GM21529 (cell line): Measurements from ENCODE around the gene SLC35E3.
"Not testable (repeated sequence)": the region's sequence is repeated elsewhere in the genome, so short reads cannot be mapped to it uniquely, and the experiment has no call there.

ENCODE experiments used
- ATAC-seq: cut with Tn5 transposase; IDR thresholded peaks from one replicate; pipeline ENCODE4 v1.9.1; 2021; ENCODE audit not compliant: unreplicated experiment

SLC35E3 gene

DNA sequence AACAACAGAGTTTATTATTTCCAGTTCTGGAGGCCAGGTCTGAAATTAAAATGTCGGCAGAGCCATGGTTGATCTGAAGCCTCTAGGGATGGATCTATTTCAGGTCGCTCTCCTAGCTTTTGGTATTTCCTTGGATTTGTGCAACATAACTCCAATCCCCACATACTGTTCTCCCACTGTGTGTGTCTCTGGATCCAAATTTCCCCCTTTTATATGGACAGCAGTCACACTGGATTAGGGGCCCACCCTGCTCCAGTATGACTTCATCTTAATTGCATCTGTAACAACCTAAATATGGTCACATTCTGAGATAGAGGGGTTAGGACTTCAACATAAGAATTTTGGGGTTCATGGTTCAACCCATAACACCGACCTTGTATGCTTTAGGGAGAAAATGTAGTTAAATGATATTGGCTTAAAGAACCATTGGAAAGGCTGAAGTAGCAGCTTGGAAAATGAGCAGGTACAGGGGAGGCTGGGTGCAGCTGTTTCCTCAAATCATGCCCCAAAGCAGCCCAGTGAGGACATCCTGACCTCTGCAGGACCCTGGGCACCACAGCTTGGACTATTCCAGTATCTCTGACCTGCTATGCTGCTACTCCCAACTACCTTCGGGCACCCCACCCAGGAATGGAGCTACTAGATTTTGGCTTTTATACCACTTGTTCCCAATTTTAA lies 48.1 kb downstream of the SLC35E3 start:
- no peak for ATAC-seq

DNA sequence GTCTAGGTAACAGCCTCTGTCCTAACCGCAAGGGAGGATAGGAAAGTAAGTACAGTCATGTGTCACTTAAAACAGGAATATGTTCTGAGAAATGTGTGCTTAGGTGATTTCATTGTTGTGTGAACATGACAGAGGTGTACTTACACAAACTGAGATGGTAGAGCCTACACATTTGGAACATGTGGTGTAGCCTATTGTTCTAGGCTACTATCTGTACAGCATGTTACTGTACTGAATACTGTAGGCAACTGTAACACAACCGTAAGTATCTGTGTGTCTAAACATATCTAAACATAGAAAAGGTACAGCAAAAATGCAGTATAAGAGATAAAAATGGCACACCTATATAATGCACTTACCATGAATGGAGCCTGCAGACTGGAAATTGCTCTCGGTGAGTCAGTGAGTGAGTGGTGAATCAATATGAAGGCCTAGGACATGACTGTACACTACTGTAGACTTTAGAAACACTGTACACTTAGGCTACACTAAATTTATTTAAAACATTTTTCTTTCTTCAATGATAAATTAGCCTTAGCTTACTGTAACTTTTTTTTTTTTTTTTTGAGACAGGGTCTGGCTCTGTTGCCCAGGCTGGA lies 48.8 kb downstream of the SLC35E3 start:
- ATAC-seq: no peak

DNA sequence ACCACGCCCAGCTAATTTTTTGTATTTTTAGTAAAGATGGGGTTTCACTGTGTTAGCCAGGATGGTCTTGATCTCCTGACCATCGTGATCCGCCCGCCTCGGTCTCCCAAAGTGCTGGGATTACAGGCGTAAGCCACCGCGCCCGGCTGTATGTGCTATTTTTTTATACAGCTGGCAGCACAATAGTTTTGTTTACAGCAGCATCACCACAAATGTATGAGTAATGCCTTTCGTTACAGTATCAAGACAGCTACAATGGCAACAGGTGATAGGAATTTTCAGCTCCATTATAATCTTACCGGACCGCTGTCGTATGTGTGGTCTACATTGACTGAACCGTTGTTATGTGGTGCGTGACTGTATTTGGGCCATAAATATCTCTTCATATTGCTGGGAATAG lies 50.4 kb downstream of the SLC35E3 start:
- ATAC-seq: no peak

- ATAC-seq: no peak
Measured at GRCh38 chr12:68798882-68799234, 52.9 kb downstream of the SLC35E3 start.

GRCh38 chr12:68800294-68800693 lies 54.3 kb downstream of the SLC35E3 start:
- no peak for ATAC-seq

- not testable (repeated sequence) for ATAC-seq
Measured at GRCh38 chr12:68801124-68801523, 55.1 kb downstream of the SLC35E3 start.

GRCh38 chr12:68802372-68802745 lies 56.4 kb downstream of the SLC35E3 start:
- ATAC-seq: peak; percentile 20

GRCh38 chr12:68802911-68803651 lies 57.1 kb downstream of the SLC35E3 start:
- ATAC-seq: not testable (repeated sequence)

DNA sequence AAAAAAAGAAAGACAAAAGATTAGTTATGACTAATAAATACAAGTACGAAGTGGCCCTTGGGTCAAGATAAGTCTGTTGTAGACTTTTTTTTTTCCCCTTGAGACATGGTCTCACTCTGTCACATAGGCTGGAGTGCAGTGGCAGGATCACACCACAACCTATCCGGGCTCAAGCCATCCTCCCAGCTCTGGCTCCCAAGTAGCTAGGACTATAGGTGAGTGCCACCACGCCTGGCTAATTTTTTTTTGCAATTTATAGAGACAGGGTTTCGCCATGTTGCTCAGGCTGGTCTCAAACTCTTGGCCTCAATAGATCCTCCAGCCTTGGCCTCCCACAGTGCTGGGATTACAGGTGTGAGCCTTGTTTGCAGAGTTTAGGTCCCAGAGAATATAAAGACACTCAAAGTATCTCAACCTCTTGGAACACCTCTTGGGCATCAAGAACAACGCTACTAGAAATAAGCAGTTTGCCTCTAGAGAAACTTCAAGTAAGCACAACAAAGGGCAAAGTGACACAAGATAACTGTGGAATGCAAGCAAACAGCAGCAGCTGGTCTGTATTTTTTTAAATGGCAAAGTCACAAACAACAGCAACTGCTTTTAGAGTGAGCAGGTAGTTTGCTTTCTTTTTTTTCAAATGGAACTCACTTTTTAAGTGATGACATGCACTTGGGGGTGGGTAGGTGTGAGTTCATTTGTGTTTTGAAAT lies 58.1 kb downstream of the SLC35E3 start:
- no peak for ATAC-seq

GRCh38 chr12:68804657-68805591 lies 58.9 kb downstream of the SLC35E3 start:
- no peak for ATAC-seq

DNA sequence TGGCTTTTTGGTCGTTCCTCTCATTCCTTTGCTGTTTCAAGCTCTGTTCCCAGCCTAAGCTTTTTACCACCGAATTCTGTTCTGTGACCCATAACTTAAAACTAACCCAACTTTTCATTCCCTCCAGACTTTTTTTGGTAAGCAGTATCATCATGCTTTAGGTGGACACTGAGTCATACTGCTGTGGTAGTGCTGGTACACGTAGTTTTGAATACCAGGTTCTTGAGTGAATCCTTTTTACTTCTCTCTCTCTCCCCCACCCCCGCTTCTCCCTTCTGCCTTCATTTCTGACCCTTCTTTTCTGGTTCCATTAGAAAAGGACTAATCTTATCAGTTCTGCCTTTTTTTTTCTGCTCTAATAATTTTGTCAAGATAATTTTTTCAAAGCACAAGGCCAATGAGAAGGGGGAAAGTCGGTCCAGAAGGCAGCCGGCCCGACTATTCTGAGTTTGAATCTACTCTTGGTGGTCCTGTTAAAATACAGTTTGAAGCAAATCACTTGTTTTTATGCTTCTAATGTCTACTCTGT lies 59.7 kb downstream of the SLC35E3 start:
- ATAC-seq: no peak

DNA sequence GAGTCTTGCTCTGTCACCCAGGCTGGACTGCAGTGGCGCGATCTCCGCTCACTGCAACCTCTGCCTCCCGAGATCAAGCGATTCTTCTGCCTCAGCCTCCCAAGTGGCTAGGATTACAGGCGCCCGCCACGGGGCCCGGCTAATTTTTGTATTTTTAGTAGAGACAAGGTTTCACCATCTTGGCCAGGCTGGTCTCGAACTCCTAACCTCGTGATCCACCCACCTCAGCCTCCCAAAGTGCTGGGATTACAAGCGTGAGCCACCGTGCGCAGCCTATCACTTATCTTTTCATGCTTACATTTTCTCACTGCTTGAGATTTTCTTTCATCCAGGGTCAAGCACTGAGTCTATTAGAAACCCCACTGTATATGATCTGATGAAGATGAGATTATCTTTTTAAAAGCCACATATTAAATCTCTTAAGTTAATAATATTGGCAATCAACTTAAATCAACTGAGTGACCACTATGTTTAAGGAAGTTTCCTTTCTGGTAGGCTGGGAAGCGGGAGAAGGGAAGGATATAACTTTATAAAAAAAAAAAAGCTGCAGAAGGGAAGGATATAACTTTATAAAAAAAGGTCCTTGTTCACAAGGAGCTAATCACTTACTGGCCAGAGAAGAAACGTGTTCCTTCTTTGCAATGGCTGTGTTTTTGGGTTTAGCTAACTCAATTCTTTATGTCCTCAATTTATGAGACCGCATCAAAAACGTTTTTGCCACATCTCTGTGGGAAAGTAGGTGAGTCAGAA lies 60.7 kb downstream of the SLC35E3 start:
- no peak for ATAC-seq

GRCh38 chr12:68807274-68807575 lies 61.2 kb downstream of the SLC35E3 start:
- not testable (repeated sequence) for ATAC-seq

- ATAC-seq: peak; percentile 74
Measured at GRCh38 chr12:68807576-68808387, 61.8 kb downstream of the SLC35E3 start, which contains the start of gene MDM2. TSS of gene MDM2 (plus strand) at chr12:68808177. CDS start at chr12:68808478, 301 bp downstream.

DNA sequence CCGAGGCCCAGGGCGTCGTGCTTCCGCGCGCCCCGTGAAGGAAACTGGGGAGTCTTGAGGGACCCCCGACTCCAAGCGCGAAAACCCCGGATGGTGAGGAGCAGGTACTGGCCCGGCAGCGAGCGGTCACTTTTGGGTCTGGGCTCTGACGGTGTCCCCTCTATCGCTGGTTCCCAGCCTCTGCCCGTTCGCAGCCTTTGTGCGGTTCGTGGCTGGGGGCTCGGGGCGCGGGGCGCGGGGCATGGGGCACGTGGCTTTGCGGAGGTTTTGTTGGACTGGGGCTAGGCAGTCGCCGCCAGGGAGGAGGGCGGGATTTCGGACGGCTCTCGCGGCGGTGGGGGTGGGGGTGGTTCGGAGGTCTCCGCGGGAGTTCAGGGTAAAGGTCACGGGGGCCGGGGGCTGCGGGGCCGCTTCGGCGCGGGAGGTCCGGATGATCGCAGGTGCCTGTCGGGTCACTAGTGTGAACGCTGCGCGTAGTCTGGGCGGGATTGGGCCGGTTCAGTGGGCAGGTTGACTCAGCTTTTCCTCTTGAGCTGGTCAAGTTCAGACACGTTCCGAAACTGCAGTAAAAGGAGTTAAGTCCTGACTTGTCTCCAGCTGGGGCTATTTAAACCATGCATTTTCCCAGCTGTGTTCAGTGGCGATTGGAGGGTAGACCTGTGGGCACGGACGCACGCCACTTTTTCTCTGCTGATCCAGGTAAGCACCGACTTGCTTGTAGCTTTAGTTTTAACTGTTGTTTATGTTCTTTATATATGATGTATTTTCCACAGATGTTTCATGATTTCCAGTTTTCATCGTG lies 62.6 kb downstream of the SLC35E3 start:
- peak; percentile 55 for ATAC-seq

DNA sequence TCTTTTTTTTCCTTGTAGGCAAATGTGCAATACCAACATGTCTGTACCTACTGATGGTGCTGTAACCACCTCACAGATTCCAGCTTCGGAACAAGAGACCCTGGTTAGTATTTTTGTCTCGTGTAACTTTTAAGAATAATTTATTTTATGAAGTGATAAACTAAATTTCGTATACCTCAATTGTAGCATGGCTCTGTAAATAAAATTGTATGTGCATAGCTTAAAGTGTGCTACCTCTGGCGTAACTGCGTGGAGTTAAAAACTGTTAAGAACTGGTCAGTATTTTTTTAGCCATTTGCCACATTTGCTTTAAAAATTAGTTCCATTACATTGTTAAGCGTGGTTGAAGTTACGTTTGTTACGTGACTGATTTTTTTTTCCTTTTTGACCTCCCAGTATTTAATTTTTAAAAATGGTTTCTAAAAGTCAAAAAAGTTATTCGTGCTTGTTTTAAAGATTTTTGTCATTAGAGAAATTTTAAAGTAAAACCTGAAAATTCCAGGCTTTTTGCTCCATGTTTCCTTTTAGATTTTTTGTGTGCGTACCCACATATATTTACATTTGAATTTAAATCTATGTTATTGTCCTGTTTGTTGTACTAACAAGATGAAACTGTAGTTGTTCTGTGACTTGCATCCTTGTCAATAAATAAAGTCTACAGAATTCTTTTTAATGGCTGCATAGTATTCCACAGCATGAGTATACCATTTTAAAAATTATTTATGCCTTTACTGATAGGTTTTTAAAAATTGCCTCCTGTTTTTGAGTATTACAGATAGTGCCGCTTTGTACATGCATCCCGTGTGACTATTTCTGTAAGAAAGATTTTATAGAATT lies 63.4 kb downstream of the SLC35E3 start:
- no peak for ATAC-seq

DNA sequence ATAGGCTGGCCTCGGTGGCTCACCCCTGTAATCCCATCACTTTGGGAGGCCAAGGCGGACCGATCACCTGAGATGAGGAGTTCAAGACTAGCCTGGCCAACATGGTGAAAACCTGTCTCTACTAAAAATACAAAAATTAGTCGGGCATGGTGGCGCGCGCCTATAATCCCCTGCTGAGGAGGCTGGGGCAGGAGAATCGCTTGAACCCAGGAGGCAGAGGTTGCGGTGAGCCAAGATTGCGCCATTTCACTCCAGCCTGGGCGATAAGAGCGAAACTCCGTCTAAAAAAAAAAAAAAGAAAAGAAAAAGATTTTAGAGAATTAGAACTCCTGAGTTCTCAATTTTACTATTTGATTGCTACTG lies 64.0 kb downstream of the SLC35E3 start:
- not testable (repeated sequence) for ATAC-seq
